ENCODE data around the gene GPAM.

GRCh38 chr10:112214298-112214926 lies 30.8 kb upstream of the GPAM start:
- no peak for TF ChIP-seq ZNF121 (CRISPR knock-in tag; IDR thresholded peaks at IDR 0.05)
- TF ChIP-seq, protein P1, sequence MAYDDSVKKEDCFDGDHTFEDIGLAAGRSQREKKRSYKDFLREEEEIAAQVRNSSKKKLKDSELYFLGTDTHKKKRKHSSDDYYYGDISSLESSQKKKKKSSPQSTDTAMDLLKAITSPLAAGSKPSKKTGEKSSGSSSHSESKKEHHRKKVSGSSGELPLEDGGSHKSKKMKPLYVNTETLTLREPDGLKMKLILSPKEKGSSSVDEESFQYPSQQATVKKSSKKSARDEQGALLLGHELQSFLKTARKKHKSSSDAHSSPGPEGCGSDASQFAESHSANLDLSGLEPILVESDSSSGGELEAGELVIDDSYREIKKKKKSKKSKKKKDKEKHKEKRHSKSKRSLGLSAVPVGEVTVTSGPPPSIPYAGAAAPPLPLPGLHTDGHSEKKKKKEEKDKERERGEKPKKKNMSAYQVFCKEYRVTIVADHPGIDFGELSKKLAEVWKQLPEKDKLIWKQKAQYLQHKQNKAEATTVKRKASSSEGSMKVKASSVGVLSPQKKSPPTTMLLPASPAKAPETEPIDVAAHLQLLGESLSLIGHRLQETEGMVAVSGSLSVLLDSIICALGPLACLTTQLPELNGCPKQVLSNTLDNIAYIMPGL (CRISPR knock-in tag; IDR thresholded peaks at IDR 0.05) = no peak
- TF ChIP-seq PREB (CRISPR knock-in tag; IDR thresholded peaks at IDR 0.05; ENCODE audit: borderline replicate concordance) = no peak
- no peak for TF ChIP-seq RELA (CRISPR knock-in tag; IDR thresholded peaks at IDR 0.05; ENCODE audit: borderline replicate concordance)
- TF ChIP-seq CREB1 (CRISPR knock-in tag; IDR thresholded peaks at IDR 0.05) = no peak
- no peak for TF ChIP-seq NR2C2 (CRISPR knock-in tag; IDR thresholded peaks at IDR 0.05)
- no peak for TF ChIP-seq CTCF (IDR thresholded peaks at IDR 0.05)
- TF ChIP-seq CBFB (CRISPR knock-in tag; IDR thresholded peaks at IDR 0.05; ENCODE audit: low read depth) = no peak
- no peak for TF ChIP-seq ATF1 (CRISPR knock-in tag; IDR thresholded peaks at IDR 0.05)
- no peak for TF ChIP-seq FOXP4 (CRISPR knock-in tag; IDR thresholded peaks at IDR 0.05)
- TF ChIP-seq ARID4B (CRISPR knock-in tag; IDR thresholded peaks at IDR 0.05; ENCODE audit: borderline replicate concordance) = no peak

Measured in WTC11 (cell line).